HFFc6 (cell line): Measurements from ENCODE around the gene MTCL1. TPM values are rescaled to one million over a fixed set of nuclear protein-coding genes. Genes with fewer than 3 reads are reported as not detected.

Experiments used
- DNase-seq: peaks from one replicate; pipeline ENCODE4 v3.0.0-alpha.2; 2018
- H3K27ac Mint-ChIP-seq: 2 replicates; pipeline ENCODE4 v1.8.0; 2020; ENCODE audit warnings: mild to moderate bottlenecking, mixed read lengths
- H3K27me3 Mint-ChIP-seq: 2 replicates; pipeline ENCODE4 v1.8.0; 2021; ENCODE audit warnings: mild to moderate bottlenecking, moderate library complexity, mixed read lengths; ENCODE audit not compliant: insufficient read depth
- H3K36me3 Mint-ChIP-seq: 2 replicates; pipeline ENCODE4 v1.8.0; 2021; ENCODE audit warnings: low read depth, mixed read lengths
- H3K4me1 Mint-ChIP-seq: 2 replicates; pipeline ENCODE4 v1.8.0; 2020; ENCODE audit warnings: low read depth, mixed read lengths
- H3K4me3 Mint-ChIP-seq: 2 replicates; pipeline ENCODE4 v1.8.0; 2020; ENCODE audit warnings: mild to moderate bottlenecking, moderate library complexity, mixed read lengths
- H3K9me3 Mint-ChIP-seq: 2 replicates; pipeline ENCODE4 v1.8.0; 2020; ENCODE audit warnings: mild to moderate bottlenecking, mixed read lengths
- total RNA-seq, 6 experiments: library from RNA; stranded (reverse); fragmentation: NEBNext Ultra II Directional; extraction: Animal tissue kit (Norgen Biotek cat#: 25700); gene quantifications; 2 replicates in 1 of 6; 3 replicates in 5 of 6; pipeline ENCODE4 v1.2.3, GENCODE V29; 2021
- TF ChIP-seq, protein P1 (sequence below): fragments of 200-600 bp; sonication (generic); IDR thresholded peaks from 2 replicates; pipeline ENCODE4 v1.5.0; 2021; ENCODE audit warnings: antibody characterized with exemption, mild to moderate bottlenecking

Gene MTCL1
- total RNA-seq, 6 experiments from 2014 or later: 47.2 to 59.7 (median 55.3) TPM

DNA sequence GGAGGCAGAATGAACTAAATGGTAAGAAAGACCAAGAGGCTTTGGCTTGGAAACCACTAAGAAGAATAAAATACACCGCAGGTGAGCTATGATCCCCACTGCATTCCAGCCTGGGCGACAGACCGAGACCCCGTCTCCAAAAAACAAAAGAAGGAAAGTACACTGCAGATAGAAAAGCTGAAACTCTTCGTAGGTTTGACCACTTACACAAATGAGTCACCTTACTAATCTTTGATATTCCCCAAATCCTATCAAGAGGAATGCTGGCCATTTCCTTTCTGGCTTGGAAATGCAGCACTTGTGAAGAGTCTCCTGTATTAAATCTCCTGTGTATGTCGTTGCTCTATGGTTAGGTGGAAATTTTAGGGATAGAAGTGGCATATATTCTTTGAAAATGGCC lies 108.8 kb downstream of the MTCL1 start:
- H3K9me3 Mint-ChIP-seq: no peaks in the 10 kb centered on the region
- H3K4me1 Mint-ChIP-seq: peaks cover 80% of the 10 kb centered on the region
- no peak for DNase-seq
- H3K27me3 Mint-ChIP-seq: peaks cover 1% of the 10 kb centered on the region; the same call in 1 of the 2 replicates
- peak overlapping the region; percentile 87 for H3K27ac Mint-ChIP-seq
- H3K4me3 Mint-ChIP-seq: peak overlapping the region; percentile 85
- TF ChIP-seq, protein P1, sequence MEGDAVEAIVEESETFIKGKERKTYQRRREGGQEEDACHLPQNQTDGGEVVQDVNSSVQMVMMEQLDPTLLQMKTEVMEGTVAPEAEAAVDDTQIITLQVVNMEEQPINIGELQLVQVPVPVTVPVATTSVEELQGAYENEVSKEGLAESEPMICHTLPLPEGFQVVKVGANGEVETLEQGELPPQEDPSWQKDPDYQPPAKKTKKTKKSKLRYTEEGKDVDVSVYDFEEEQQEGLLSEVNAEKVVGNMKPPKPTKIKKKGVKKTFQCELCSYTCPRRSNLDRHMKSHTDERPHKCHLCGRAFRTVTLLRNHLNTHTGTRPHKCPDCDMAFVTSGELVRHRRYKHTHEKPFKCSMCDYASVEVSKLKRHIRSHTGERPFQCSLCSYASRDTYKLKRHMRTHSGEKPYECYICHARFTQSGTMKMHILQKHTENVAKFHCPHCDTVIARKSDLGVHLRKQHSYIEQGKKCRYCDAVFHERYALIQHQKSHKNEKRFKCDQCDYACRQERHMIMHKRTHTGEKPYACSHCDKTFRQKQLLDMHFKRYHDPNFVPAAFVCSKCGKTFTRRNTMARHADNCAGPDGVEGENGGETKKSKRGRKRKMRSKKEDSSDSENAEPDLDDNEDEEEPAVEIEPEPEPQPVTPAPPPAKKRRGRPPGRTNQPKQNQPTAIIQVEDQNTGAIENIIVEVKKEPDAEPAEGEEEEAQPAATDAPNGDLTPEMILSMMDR: no peak
- peaks cover 72% of the 10 kb centered on the region for H3K36me3 Mint-ChIP-seq

DNA sequence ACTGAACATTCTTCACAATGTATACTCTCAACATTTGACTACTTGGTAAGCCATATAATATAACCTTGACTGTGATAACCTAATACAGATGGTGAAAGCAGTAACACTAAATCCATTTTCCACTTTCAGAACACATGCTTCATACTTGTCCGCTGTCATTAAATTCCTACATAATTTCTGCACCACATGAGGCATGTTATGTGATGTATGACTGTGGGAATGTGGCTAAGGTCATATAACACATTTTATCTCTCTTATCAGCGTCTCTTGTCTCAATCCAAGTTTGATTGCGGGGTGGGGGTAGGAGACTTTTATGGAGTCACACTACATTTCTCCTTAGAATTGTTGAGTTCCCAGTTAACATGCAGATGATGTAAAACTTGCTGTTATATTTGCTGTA lies 110.9 kb downstream of the MTCL1 start:
- DNase-seq: no peak
- Mint-ChIP-seq H3K27me3 (peaks cover 1% of the 10 kb centered on the region; the same call in 1 of the 2 replicates), H3K27ac (peak overlapping the region; percentile 54), H3K4me1 (peaks cover 67% of the 10 kb centered on the region), H3K4me3 (peak overlapping the region; percentile 36; the same call in 1 of the 2 replicates), H3K9me3 (no peaks in the 10 kb centered on the region), H3K36me3 (peaks cover 67% of the 10 kb centered on the region)
- TF ChIP-seq, protein P1: no peak

DNA sequence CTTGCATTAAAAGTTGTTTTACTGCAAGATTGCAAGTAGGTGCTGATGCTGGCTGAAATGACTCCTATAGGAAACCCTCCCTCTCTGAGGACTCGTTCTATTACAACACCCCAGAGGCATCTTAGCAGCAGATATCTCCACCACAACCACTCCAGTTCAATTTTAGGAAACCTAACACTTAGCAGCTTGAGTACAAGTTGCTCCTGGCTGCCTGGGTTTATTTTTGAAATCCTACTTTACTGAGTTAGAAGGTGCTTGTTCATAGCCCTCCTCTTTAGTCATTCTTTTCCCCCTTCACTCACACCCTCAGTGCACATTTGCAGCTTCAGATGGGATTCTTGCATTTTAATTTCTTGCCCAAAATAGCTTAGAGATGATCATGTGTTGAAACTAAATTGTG lies 111.5 kb downstream of the MTCL1 start:
- TF ChIP-seq, protein P1: no peak
- peak; percentile 56 for DNase-seq
- Mint-ChIP-seq H3K4me1 (peaks cover 62% of the 10 kb centered on the region), H3K4me3 (peak overlapping the region; percentile 36; the same call in 1 of the 2 replicates), H3K9me3 (no peaks in the 10 kb centered on the region), H3K27ac (peak overlapping the region; percentile 54), H3K27me3 (peaks cover 1% of the 10 kb centered on the region; the same call in 1 of the 2 replicates), H3K36me3 (peaks cover 71% of the 10 kb centered on the region)

DNA sequence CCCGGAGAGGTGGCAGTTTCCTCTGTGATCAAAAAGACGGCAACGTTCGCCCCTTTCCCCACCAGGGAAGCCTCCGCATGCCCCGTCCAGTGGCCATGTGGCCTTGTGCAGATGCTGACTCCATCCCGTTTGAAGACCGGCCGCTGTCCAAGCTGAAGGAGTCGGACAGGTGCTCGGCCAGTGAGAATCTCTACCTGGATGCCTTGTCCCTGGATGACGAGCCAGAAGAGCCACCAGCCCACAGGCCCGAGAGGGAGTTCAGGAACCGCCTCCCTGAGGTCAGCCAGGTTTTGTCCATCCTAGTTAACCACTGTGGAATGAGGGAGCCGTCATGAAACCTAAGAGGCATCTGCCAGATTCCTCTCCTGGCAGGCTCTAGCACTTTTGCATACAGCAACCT lies 113.6 kb downstream of the MTCL1 start:
- peaks cover 40% of the 10 kb centered on the region for H3K4me1 Mint-ChIP-seq
- no peak for DNase-seq
- H3K4me3 Mint-ChIP-seq: no peak overlapping the region
- H3K27ac Mint-ChIP-seq: no peak overlapping the region
- TF ChIP-seq, protein P1: no peak
- H3K36me3 Mint-ChIP-seq: peaks cover 75% of the 10 kb centered on the region
- H3K9me3 Mint-ChIP-seq: no peaks in the 10 kb centered on the region
- H3K27me3 Mint-ChIP-seq: peaks cover 2% of the 10 kb centered on the region; the same call in 1 of the 2 replicates

DNA sequence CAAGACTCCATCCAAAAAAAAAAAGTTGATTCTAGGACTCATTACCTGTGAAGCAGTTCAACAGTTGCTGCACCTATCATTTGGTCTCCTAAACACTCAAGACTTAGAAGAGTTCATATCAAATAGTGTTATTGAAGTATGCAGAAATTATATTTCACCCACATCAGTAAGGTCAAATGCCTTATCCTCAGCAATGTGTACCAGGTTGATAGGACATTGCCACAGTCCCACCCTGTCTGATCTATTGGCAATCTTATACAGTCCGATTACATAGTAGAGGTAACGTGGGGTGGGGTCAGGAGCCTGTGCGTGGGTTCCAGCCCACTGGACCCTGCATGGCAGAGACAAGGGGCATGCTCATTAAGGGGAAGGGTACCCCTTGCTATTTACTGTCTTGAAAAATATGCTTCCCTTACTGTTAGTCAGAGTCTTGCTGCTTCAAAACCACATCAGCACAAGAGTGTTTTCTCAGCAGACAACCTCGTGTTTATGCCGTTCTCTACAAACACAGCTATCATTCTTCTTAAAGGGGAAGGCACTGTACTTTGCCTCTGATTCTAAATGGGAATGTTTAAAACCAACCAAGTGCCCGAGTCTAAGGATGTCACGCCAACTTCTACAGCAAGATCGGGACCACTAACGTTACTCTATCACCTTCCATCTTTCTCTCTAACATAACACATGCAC lies 115.2 kb downstream of the MTCL1 start:
- TF ChIP-seq, protein P1: no peak
- DNase-seq: no peak
- H3K36me3 Mint-ChIP-seq: peaks cover 71% of the 10 kb centered on the region
- peak overlapping the region; percentile 1 for H3K27ac Mint-ChIP-seq
- H3K4me3 Mint-ChIP-seq: no peak overlapping the region
- peaks cover 30% of the 10 kb centered on the region for H3K4me1 Mint-ChIP-seq
- peaks cover 4% of the 10 kb centered on the region; the same call in 1 of the 2 replicates for H3K27me3 Mint-ChIP-seq
- H3K9me3 Mint-ChIP-seq: no peaks in the 10 kb centered on the region
